ENCODE data around the gene C2CD2L. TPM values are rescaled to one million over a fixed set of nuclear protein-coding genes. Genes with fewer than 3 reads are reported as not detected.
A peak's percentile ranks its signal among the peaks of the same experiment; 100 is the strongest.

Gene C2CD2L
- total RNA-seq, 4 donors from 2014 or later = 10.0 to 30.7 (median 18.7) TPM

GRCh38 chr11:119108146-119108856 is 1.2 kb downstream of the C2CD2L start:
- intact Hi-C loops (cut with DNase I; ENCODE audit: low total_unique reads) = loop anchor here (5.0 kb wide), 1 partner anchor 89 kb away; no protein-coding TSS in a partner anchor
- H3K4me3 ChIP-seq = peak overlapping the region; percentile 77 to 94 (median 83)
- in situ Hi-C loops (cut with MboI; ENCODE audit: low sequenced_read_pairs in 4 of 4) = no loop called here
- no peaks in the 10 kb centered on the region for H3K9me3 ChIP-seq
- DNase-seq = no peak
- no peak for TF ChIP-seq POLR2A (IDR thresholded peaks at IDR 0.05)
- TF ChIP-seq, protein P1, sequence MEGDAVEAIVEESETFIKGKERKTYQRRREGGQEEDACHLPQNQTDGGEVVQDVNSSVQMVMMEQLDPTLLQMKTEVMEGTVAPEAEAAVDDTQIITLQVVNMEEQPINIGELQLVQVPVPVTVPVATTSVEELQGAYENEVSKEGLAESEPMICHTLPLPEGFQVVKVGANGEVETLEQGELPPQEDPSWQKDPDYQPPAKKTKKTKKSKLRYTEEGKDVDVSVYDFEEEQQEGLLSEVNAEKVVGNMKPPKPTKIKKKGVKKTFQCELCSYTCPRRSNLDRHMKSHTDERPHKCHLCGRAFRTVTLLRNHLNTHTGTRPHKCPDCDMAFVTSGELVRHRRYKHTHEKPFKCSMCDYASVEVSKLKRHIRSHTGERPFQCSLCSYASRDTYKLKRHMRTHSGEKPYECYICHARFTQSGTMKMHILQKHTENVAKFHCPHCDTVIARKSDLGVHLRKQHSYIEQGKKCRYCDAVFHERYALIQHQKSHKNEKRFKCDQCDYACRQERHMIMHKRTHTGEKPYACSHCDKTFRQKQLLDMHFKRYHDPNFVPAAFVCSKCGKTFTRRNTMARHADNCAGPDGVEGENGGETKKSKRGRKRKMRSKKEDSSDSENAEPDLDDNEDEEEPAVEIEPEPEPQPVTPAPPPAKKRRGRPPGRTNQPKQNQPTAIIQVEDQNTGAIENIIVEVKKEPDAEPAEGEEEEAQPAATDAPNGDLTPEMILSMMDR (IDR thresholded peaks at IDR 0.05 in 4 of 5, conservative IDR thresholded peaks at IDR 0.05 in 1 of 5) = no peak
- H3K27me3 ChIP-seq = no peaks in the 10 kb centered on the region
- H3K4me1 ChIP-seq = peaks cover 23% of the 10 kb centered on the region in 2 donors
- no peak for ATAC-seq
- H3K36me3 ChIP-seq = peaks cover 0 to 26% of the 10 kb centered on the region in 2 donors
- H3K27ac ChIP-seq = peak overlapping the region; percentile 82 to 88 (median 84)

- Histone ChIP-seq H3K36me3 (peaks cover 0 to 31% of the 10 kb centered on the region in 2 donors), H3K4me1 (peaks cover 21% of the 10 kb centered on the region in 2 donors), H3K9me3 (no peaks in the 10 kb centered on the region), H3K27me3 (no peaks in the 10 kb centered on the region), H3K27ac (peak overlapping the region in 1 of 4 donors; percentile 83), H3K4me3 (peak overlapping the region in 3 of 4 donors; percentile 79 to 94 (median 87))
- in situ Hi-C loops (cut with MboI; ENCODE audit: low sequenced_read_pairs in 4 of 4) (no loop called here), intact Hi-C loops (cut with DNase I; ENCODE audit: low total_unique reads) (loop anchor here (5.0 kb wide), 1 partner anchor 88 kb away; no protein-coding TSS in a partner anchor)
- no peak for DNase-seq
- no peak for ATAC-seq
- no peak for TF ChIP-seq POLR2A (IDR thresholded peaks at IDR 0.05)
- TF ChIP-seq, protein P1 (IDR thresholded peaks at IDR 0.05 in 4 of 5, conservative IDR thresholded peaks at IDR 0.05 in 1 of 5) = no peak
Measured at GRCh38 chr11:119108857-119109221, 1.7 kb downstream of the C2CD2L start.

DNA sequence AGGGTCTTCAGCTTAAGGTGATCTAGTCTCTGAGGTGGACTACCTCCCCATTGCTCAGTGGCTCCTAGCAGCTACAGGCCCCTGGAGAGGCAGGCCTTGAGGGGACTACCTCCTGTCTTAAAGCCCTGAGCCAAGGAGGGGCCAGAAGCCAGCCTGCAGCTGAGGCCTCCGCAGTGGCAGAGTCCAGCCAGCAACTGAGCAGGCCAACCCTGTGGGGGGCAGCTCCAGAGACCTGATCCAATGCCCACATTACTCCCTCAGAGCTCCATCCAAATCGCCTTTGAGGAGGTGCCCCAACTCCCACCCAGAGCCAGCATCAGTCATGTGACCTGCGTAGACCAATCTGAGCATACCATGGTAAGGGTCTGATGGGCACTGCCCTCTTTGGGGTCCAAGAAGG is 2.7 kb downstream of the C2CD2L start:
- Histone ChIP-seq H3K27me3 (no peaks in the 10 kb centered on the region), H3K9me3 (no peaks in the 10 kb centered on the region), H3K4me3 (no peak overlapping the region), H3K27ac (no peak overlapping the region), H3K4me1 (peaks cover 21% of the 10 kb centered on the region in 2 donors), H3K36me3 (peaks cover 0 to 39% of the 10 kb centered on the region in 2 donors)
- in situ Hi-C loops (cut with MboI; ENCODE audit: low sequenced_read_pairs in 4 of 4) (no loop called here), intact Hi-C loops (cut with DNase I; ENCODE audit: low total_unique reads) (loop anchor here (5.0 kb wide), 1 partner anchor 87 kb away; no protein-coding TSS in a partner anchor)
- DNase-seq (no peak), ATAC-seq (no peak)
- TF ChIP-seq, protein P1 (IDR thresholded peaks at IDR 0.05 in 4 of 5, conservative IDR thresholded peaks at IDR 0.05 in 1 of 5) = no peak
- no peak for TF ChIP-seq POLR2A (IDR thresholded peaks at IDR 0.05)

DNA sequence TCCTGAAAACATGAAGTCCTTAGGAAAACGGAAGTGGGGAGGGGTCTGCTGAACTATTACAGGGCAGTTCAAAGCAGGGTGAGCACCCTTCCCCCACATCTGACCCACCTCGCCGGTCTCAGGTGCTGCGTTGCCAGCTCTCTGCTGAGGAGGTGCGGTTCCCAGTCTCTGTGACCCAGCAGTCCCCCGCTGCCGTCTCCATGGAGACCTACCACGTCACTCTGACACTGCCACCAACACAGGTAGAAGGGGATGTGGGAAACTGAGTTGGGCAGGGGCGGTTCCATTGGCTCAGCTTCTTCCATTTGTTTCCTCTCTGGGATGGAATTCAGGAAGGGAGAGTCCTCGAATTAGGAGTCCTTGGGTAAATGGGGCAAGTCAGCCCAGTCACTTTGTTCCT is 3.3 kb downstream of the C2CD2L start:
- peaks cover 0 to 44% of the 10 kb centered on the region in 2 donors for H3K36me3 ChIP-seq
- H3K4me3 ChIP-seq = no peak overlapping the region
- no peaks in the 10 kb centered on the region for H3K27me3 ChIP-seq
- DNase-seq (no peak), ATAC-seq (no peak)
- in situ Hi-C loops (cut with MboI; ENCODE audit: low sequenced_read_pairs in 4 of 4) (no loop called here), intact Hi-C loops (cut with DNase I; ENCODE audit: low total_unique reads) (no loop called here)
- no peaks in the 10 kb centered on the region for H3K9me3 ChIP-seq
- H3K4me1 ChIP-seq = peaks cover 21% of the 10 kb centered on the region in 2 donors
- H3K27ac ChIP-seq = no peak overlapping the region
- TF ChIP-seq POLR2A (IDR thresholded peaks at IDR 0.05) = no peak
- TF ChIP-seq, protein P1 (IDR thresholded peaks at IDR 0.05 in 4 of 5, conservative IDR thresholded peaks at IDR 0.05 in 1 of 5) = no peak
